ENCODE measurements around the gene FGF8. TPM values are rescaled to one million over a fixed set of nuclear protein-coding genes. Genes with fewer than 3 reads are reported as not detected.

FGF8 gene
- total RNA-seq, 1 donor from 2014 or later, result not detected

- H3K9me3 ChIP-seq, result no peaks in the 10 kb centered on the region
- intact Hi-C loops (cut with DNase I), result no loop called here
- no peak overlapping the region for H3K27ac ChIP-seq
- H3K4me1 ChIP-seq, result no peaks in the 10 kb centered on the region
- no peaks in the 10 kb centered on the region for H3K36me3 ChIP-seq
- TF ChIP-seq CTCF (IDR thresholded peaks at IDR 0.05), result no peak
- H3K27me3 ChIP-seq, result no peaks in the 10 kb centered on the region
- no peak overlapping the region for H3K4me3 ChIP-seq
- DNase-seq (ENCODE audit: low spot score in 2 of 2), result no peak
Measured at GRCh38 chr10:101720606-101721230, 55.2 kb downstream of the FGF8 start.

Other genes with a start within 250 kb of the FGF8 start
- 17.1 TPM for gene POLL, start 187.9 kb downstream of the FGF8 start, total RNA-seq
- gene DPCD, start 187.8 kb downstream of the FGF8 start, total RNA-seq, result 1.3 TPM
- 21.3 TPM for gene FBXW4, start 80.9 kb downstream of the FGF8 start, total RNA-seq
- gene NPM3, start 7.3 kb upstream of the FGF8 start, total RNA-seq, result 28.7 TPM
- gene OGA, start 42.3 kb upstream of the FGF8 start, total RNA-seq, result 66.8 TPM
- gene KCNIP2, start 67.7 kb upstream of the FGF8 start, total RNA-seq, result 1.1 TPM